HG03095 (cell line): ENCODE data around the gene ZNF438.
"Not testable (repeated sequence)": the region's sequence is repeated elsewhere in the genome, so short reads cannot be mapped to it uniquely, and the experiment has no call there.

Experiments used
- ATAC-seq: cut with Tn5 transposase; IDR thresholded peaks from one replicate; pipeline ENCODE4 v1.9.1; 2021; ENCODE audit warnings: moderate library complexity; ENCODE audit not compliant: unreplicated experiment

Gene ZNF438

DNA sequence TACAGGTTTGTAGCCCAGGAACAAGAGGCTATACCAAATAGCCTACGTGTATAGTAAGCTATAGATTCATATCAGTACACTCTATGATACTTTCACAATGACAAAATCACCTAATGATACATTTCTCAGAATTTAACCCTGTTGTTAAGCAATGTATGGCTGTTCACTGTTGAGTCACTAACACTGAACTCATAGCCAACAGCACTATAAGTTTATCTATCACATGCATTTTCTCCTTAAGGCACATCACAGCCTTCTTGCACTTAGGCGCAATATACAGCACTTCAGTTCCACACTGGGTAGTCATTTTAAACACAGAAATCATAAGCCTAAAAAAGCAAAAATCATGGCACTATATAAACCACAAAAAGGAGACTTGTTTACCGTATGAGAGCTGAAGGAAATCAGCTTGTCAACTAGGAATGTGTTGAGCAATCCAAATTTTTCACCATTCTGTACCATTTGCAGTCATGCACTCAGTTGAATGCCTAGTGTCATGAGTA is 45.6 kb downstream of the ZNF438 start:
- ATAC-seq = no peak

DNA sequence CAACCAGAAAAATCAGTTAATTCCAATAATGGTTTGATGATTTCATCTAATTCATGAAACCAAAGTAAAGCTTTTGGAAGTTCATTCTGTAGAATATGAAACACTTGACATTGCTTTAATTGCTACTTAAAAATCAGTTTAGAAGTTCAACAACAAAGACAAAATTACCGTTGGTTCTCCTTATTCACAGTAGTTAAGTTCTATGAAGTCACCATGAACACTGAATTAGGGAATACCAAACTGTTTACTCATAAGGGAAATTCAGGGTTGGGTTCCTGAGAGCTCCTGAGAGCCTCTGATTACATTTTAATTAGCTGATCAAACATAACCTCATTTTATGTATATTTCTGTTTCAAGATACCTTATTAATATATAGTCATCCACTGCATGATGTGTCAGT is 46.2 kb downstream of the ZNF438 start:
- no peak for ATAC-seq

DNA sequence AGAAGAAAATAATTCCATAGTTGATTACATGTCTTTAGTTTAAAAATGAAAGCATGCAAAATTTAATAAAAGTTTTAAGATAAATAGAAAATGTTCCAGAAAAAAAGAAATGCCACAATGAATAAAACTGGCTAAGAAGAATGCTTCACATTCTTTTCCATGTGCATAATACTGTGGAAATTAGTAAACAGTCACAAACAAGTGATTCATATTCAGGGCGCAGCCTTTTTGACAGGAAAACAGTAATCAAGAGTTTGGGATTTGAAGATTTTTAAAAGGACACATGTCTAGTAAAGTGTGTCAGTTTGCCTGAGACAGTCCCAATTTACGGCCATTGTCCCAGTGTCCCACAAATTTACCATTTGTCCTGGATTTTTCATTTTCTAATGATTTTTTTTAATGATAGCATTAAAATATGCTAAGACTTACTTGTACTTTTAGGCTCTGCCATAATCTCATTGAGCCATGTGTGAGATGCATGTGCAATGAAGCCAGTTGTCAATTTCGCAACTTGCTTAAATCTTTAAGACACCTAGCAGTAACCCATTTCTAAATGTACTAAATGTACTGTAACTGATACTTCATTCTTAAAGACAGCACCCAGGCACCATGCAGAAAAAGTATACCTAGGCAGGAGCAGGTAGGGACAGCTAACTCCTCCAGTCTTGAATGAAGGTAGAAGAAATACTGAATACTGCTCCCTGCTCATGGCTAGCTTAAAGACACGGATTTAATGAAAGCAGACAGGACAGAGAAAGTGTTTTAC is 46.9 kb downstream of the ZNF438 start:
- no peak for ATAC-seq

DNA sequence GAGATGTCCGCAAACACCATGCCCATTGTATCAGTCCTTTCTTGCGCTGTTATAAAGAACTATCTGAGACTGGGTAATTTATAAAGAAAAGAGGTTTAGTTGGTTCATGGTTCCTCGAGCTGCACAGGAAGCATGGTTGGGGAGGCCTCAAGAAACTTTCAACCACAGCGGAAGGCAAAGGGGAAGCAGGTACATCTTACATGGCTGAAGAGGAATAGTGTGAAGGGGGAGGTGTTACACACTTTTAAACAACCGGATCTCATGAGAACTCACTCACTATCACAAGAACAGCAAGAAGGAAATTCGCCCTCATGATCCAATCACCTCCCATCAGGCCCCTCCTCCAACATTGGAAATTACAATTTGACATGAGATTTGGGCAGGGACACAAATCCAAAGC is 48.5 kb downstream of the ZNF438 start:
- ATAC-seq = not testable (repeated sequence)

DNA sequence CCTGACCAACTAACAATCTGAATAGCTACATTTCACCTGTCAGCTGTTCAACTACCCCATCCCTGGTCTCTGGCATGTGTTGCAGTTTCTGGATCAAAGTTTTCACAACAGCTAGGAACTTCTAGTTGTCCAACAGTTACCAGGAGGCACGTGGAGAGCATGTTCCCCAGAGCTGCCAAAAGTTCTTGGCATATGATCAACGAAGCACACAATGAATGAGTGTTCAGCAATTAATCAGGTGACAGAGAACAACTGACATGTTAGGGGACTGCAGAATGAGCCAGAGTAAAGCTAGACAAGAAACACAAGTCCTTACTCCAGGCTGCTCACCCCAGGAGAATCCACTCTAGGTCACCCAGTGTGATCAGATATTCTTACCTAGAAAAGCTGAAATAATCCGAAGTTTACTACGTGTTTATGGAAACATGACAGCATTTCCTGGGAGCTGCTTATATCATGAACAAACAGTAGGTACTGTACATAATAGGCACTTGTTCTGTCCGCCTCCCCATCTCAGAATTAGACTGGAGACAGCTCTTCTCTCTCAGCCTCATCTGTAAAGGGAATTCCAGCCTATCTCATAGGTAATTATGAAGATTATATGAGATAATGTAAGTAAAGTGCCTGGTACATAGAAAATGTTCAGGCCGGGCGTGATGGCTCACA is 50.6 kb downstream of the ZNF438 start:
- ATAC-seq = no peak

DNA sequence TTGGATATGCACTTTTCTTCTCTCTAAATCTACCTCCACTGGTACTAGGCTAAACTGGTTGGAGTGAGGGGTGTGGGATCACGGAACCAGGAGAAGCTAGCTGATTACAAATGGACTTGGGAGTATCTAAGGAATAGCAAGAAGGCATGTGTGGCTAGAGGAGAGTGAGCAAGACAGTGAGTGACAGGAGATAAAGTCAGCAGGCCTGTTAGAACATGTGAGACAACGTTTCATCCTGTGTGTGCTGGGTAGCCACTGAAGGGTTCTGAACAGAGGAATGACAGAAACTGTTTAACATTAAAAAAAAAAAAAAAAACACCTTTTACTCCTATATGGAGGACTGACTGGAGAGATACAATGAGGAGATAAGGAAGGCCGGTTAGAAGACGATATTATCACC is 51.7 kb downstream of the ZNF438 start:
- ATAC-seq = no peak

DNA sequence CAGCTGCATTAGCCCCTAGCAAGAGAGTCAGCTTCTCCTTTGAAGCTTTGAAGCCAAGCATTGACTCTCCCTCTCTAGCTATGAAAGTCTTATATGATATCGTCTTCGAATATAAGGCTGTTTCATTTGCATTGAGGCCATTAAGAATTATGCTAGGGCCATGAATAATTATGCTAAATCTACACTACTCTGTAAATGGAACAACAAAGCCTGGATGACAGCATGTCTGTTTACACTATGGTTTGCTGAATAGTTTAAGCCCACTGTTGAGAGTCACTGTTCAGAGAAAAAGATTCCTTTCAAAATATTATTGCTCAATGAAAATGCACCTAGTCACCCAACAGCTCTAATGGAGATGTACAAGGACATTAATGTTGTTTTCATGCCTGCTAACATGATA is 52.8 kb downstream of the ZNF438 start:
- no peak for ATAC-seq

DNA sequence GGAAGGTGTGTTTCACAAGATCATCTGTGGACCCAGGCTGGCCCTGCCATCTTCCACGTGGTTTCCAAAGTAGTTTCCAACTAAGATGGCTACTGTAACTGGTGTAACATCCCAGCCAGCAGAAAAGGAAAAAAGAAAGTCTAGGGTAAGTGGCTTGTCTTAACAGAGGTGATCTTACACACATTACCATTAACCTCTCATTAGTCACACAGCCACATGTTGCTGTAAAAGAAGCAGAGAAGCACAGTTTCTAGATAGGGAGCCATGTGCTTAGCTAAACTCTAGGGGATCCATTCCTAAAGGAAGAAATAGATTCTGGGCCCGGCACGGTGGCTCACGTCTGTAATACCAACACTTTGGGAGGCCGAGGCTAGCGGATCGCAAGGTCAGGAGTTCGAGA is 54.3 kb downstream of the ZNF438 start:
- ATAC-seq = no peak

DNA sequence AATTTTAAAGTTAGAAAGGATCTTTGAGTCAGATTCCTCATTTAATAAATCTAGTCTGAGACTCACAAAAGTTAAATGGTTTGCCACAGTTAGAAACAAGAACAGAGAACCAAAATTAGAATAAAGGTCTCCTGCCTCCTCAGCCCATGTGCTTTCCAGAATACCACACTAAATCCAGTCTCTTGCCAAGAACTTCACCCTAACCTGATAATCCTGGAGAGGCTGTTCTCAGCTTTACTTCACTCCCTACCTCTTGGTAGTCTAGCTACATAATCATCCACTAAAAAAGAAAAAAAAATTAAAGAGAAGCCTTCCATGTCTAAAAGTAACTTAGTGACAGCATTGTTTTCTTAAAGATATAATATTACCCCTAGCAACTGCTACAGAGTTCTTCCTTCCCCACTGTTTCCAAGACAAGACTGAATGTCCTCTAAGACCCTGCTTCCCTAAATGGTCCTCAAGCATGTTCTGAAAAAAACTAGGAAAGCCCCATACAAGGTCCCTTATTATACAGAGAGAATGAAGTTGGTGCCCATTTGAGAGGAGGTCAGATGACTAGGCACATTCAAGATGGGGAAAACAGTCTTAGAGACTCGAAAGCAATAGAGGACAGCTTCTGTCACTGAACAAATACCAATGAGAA is 56.8 kb downstream of the ZNF438 start:
- ATAC-seq = no peak

DNA sequence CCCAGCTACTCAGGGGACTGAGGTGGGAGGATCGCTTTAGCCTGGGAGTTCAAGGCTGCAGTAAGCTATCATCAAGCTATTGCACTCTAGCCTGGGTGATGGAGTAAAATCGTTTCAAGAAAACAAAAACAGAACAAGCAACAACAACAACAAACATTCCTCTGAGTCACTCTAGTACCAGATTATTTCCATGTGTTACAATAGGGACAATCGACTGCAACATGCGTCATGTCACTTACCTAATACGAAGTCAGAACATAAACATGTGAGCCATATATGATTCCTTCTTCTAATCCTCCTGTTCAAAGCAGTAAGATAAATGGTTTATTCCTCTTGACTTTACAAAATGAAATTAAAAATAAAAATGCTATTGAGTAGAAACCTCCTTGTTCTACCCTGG is 57.3 kb downstream of the ZNF438 start:
- ATAC-seq = no peak

DNA sequence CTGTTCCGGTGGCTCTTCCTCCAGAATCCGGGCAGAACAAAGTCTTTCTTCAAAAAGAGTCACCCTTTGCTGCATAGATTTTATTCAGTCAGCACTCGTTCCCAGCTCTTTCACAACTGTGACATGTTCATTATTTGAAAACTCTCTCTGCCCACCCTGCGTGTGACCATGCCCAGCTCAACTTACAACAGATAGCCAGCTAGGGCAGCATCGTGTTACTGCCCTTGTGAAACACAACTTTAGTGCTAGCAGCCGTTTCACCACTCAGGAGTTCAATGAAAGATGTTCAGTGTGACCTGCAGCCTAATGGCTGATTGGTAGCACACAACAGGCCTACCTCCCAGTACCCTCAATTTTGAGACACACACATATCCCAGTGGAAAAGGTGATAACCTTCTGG is 57.9 kb downstream of the ZNF438 start:
- ATAC-seq = no peak

DNA sequence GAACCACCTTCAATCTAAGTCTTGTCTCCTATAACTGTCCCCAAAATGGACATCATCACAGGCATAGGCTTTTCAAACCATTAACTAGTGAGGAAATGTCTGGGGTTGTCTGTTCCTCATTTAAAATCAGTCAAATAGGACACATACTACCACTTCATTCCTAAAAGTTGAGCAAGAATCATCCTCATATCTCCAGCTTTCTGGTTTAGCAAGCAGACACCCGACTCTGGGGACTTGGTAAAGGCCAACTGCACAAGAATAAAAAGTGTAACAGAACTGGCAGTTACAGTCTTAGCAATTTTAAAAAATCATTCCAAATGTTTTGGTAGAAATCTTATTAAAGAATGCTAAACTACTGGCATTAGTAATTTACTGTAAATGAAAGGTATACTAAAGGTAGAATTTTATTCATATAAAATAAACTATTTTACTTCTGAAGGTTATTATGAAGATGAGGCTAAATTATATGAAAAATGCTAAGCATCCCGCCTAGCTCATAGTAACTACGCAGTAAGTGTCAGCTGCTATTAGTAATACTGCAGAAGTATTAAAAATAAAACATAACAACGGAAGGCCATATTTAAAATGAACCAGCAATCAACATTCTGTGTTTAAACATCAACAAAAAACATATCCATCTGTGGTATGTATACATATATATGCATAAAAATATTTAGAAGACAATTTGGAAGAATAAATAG is 60.8 kb downstream of the ZNF438 start:
- no peak for ATAC-seq

DNA sequence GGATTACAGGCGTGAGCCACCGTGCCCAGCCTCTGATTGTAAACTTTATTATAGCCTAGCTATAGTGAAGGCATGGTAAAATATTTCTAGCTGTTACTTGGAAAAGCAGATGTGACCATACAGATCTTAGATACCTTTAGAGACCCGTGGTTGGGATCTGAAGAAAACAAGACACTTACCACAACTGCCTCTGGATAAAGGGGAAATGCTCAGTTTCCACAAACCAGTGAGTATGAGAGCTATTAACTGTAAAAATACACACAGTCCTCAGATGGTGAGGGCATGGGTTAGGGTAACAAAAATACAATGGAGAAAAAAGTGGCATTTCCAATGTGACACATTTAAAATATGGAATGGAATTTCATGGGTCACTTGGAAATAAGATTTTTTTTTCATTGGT is 63.0 kb downstream of the ZNF438 start:
- ATAC-seq = no peak

DNA sequence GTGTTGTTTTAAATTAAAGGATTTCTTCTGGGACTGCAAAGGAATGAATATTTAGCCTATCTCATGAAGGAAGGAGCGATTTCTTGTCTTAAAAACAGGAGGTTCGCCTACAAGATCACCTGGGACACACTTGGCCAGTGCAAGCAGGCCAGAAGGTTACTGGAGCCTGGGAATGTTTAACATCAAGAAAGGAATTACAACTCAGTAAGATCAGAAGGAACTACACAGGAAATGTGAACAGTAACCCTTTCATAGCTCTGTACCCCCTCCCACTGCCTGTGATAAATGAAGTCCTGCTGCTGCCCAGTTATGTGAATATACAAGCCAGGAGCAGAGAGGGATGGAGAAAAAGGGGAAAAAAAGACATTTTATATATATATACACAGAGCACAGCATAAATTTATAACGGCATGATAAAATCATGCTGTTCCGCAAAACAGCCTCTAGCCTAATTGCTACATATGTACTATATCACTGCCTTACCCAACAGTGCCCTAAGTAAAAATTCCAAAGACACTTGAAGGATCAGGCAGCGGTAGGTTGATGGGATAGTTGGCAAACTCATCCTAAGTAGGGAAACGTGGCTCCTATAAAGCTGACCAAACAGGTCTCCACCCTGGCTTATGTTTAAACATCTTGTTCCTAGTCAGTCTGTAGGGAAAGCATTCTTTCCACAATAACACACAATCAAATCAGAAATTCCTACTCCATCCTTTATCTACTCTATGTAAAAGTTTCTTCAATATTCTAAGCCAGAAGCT is 63.8 kb downstream of the ZNF438 start:
- no peak for ATAC-seq

DNA sequence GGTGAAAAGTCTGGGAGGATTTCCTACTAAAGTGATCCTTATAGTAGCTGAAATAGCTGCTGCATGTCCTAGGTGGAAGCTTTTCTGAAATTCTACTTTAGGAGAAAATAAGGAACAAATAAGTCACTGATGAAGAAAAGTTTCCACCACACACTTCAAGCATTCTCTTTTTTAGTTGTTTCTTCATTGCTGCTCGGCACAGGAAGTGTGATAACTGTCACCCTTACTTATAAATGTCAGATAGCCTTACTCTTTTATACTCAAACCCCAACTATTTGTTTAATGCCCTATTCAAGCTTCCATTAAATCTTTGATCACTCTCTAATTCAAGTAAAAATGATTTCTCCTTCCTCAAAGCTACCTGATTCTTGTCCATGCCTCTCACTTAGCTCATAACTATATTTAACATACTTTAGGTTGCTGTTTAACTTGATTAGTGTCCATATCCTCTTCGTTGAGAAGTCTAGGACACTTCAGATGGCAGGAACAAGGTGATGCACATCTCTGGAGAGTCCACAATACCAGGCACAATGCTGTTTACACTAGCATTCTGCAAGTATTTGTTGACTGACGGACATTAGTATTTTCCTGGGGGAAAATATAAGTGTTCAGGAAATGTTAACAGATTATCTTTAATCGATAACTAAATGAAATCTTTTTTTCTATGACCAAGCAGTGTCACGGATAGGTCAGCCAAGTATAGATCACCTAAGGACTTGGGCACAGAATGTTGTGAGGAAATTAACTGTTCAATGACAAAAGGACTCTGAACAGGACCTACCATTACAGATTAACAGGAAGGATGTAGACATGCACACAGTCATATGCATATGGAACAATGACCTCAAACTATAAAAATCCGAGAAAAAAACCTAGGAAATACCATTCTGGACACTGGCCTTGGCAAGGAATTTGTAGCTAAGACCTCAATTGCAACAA is 67.4 kb downstream of the ZNF438 start:
- no peak for ATAC-seq

DNA sequence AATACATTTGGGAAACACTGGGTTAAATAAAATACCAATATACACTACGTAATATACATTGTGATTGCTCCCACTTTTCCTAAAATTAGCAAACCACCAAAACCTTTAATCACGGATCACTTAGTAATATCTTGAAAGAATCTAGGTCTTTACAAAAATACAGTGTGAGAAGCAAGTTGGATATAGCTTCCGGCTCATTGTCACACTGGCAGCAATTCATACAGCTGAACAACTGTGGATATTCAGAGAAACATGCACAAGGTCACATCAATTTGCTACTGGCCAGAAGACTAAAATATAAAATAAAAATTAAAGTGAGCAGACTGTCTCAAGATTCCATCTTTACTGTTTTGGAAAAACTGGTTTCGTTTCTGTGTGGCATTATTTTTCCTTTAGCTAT is 69.1 kb downstream of the ZNF438 start:
- ATAC-seq = no peak

DNA sequence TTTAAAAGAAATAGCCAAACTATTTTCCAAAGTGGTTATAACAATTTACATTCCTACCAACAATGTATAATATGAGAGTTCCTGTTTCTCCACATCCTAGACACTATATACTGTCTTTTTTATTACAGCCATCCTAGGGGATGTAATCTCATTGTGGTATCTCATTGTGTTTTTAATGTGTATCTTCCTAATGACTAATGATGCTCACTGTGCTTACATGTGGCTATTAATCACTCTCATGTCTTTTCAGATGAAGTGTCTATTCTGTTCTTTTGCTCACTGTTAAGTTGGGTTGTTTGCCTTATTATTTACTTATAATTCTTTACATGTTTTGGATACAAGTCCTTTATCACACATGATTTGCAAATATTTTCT is 71.8 kb downstream of the ZNF438 start:
- ATAC-seq = no peak

DNA sequence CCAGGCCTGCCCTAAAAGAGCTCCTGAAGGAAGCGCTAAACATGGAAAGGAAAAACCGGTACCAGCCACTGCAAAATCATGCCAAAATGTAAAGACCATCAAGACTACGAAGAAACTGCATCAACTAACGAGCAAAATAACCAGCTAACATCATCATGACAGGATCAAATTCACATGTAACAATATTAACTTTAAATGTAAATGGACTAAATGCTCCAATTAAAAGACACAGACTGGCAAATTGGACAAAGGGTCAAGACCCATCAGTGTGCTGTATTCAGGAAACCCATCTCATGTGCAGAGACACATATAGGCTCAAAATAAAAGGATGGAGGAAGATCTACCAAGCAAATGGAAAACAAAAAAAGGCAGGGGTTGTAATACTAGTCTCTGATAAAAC is 82.4 kb downstream of the ZNF438 start:
- not testable (repeated sequence) for ATAC-seq

DNA sequence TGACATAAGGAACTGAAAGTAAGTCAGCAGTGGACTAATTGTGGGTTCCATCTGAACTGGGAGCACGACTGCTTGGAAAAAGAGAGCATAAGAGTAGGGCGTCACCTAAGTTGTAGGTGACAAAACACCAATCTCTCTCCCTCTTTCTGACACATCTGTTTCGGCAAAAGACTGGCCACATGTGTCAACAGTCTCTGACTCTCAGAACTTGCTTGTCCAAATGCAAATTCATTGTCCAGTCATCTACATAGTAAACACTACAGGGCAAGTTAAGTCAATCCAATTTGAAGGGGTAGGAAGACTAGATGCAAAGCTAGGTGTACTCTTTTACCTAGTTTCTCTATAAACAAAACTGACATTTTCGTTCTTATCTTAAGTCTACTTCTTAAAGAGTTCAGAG is 87.7 kb downstream of the ZNF438 start:
- ATAC-seq = no peak

DNA sequence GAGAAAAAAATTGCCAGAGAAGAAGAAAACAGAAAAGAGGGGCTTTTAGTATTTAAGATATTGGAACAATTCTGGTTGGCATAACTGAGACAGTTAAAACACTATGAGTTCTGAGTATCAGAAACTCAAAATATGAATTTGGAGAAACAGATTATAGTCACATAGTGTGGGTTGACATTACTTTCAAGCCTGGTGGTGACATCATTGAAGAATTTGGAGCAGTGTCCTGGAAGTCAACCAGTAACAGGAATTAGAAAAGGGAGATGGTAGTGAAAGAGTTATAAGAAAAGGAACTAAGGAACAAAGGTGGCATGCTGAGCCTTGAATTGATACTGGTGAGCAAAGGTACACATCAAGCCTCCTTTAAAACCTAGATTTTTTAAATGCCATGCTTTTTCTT is 88.2 kb downstream of the ZNF438 start:
- no peak for ATAC-seq
